Vagina (tissue), 2 donors: Measurements from ENCODE around the gene KIF1B. TPM values are rescaled to one million over a fixed set of nuclear protein-coding genes. Genes with fewer than 3 reads are reported as not detected.

Experiments
- DNase-seq, 2 donors: peaks; one replicate each; pipeline ENCODE4 v3.0.0-alpha.2; 2017; ENCODE audit errors: extremely low spot score in 2 of 2
- H3K27ac ChIP-seq: fragments of 200-600 bp; sonication (generic); one replicate; pipeline ENCODE4 v1.5.1; 2019
- H3K27me3 ChIP-seq: fragments of 200-600 bp; sonication (generic); one replicate; pipeline ENCODE4 v1.5.1; 2019
- H3K36me3 ChIP-seq, 2 donors: fragments of 200-600 bp; sonication (generic); one replicate each; pipeline ENCODE4 v1.5.1; 2017 to 2019
- H3K4me1 ChIP-seq: fragments of 200-600 bp; sonication (generic); one replicate; pipeline ENCODE4 v1.5.1; 2019
- H3K4me3 ChIP-seq, 2 donors: fragments of 200-600 bp; sonication (generic); 1 replicate in 1 of 2; 2 replicates in 1 of 2; pipeline ENCODE4 v1.5.1; 2016 to 2019
- H3K9me3 ChIP-seq: fragments of 200-600 bp; sonication (generic); one replicate; pipeline ENCODE4 v1.5.1; 2019
- CTCF ChIP-seq, 3 experiments: fragments of 450-650 bp in 2 of 3; fragments of 200-600 bp in 1 of 3; sonication (generic) in 1 of 3; IDR thresholded peaks; one replicate each; pipeline ENCODE4 v1.5.1; 2017 to 2019; ENCODE audit warnings: antibody characterized with exemption in 3 of 3, mild to moderate bottlenecking in 2 of 3, moderate library complexity in 2 of 3
- POLR2A ChIP-seq, 2 donors: fragments of 450-650 bp; IDR thresholded peaks; one replicate each; pipeline ENCODE4 v1.6.1; 2017; ENCODE audit warnings: antibody characterized with exemption in 2 of 2, mild to moderate bottlenecking in 2 of 2, moderate library complexity in 2 of 2
- POLR2AphosphoS5 ChIP-seq, 2 donors: sonication (generic); formaldehyde crosslinking; IDR thresholded peaks; one replicate each; pipeline ENCODE4 v1.9.0; 2017; ENCODE audit warnings: antibody characterized with exemption in 2 of 2, mild to moderate bottlenecking in 2 of 2, low read depth in 1 of 2; ENCODE audit not compliant: insufficient read depth in 1 of 2
- intact Hi-C: fragments of 100-400 bp; cut with DNase I; formaldehyde crosslinking; loops from one replicate; pipeline ENCODE4 v1.15.1; 2023
- total RNA-seq: library from RNA; depleted of rRNA; stranded (reverse); fragments of >200 nt; gene quantifications from one replicate; pipeline ENCODE4 v1.2.3, GENCODE V29; 2016

KIF1B gene
- total RNA-seq, 1 donor from 2014 or later: 45.4 TPM

- no peaks in the 10 kb centered on the region for H3K9me3 ChIP-seq
- no peaks in the 10 kb centered on the region for H3K27me3 ChIP-seq
- H3K4me1 ChIP-seq: no peaks in the 10 kb centered on the region
- intact Hi-C loops: no loop called here
- DNase-seq: no peak
- no peak for TF ChIP-seq CTCF (IDR thresholded peaks at IDR 0.05)
- TF ChIP-seq POLR2AphosphoS5 (IDR thresholded peaks at IDR 0.05; ENCODE audit: insufficient read depth in 1 of 2, low read depth in 1 of 2): no peak
- TF ChIP-seq POLR2A (IDR thresholded peaks at IDR 0.05): no peak
- no peak overlapping the region for H3K4me3 ChIP-seq
- H3K27ac ChIP-seq: no peak overlapping the region
- peaks cover 0 to 71% of the 10 kb centered on the region in 2 donors for H3K36me3 ChIP-seq
Observed at GRCh38 chr1:10170239-10170574, 40.2 kb upstream of the KIF1B start.

GRCh38 chr1:10171105-10171767 lies 39.1 kb upstream of the KIF1B start:
- no peak for TF ChIP-seq POLR2AphosphoS5 (IDR thresholded peaks at IDR 0.05; ENCODE audit: insufficient read depth in 1 of 2, low read depth in 1 of 2)
- no peak for TF ChIP-seq CTCF (IDR thresholded peaks at IDR 0.05)
- Histone ChIP-seq H3K4me3 (no peak overlapping the region), H3K27ac (no peak overlapping the region), H3K9me3 (no peaks in the 10 kb centered on the region), H3K4me1 (no peaks in the 10 kb centered on the region), H3K27me3 (no peaks in the 10 kb centered on the region), H3K36me3 (peaks cover 0 to 69% of the 10 kb centered on the region in 2 donors)
- no peak for DNase-seq
- intact Hi-C loops: no loop called here

- Histone ChIP-seq H3K36me3 (peaks cover 0 to 72% of the 10 kb centered on the region in 2 donors), H3K27me3 (no peaks in the 10 kb centered on the region), H3K4me3 (no peak overlapping the region), H3K9me3 (no peaks in the 10 kb centered on the region), H3K4me1 (no peaks in the 10 kb centered on the region), H3K27ac (no peak overlapping the region)
- TF ChIP-seq POLR2A (IDR thresholded peaks at IDR 0.05) (no peak), POLR2AphosphoS5 (IDR thresholded peaks at IDR 0.05; ENCODE audit: insufficient read depth in 1 of 2, low read depth in 1 of 2) (no peak), CTCF (IDR thresholded peaks at IDR 0.05) (no peak)
- no peak for DNase-seq
- intact Hi-C loops: no loop called here
Observed at GRCh38 chr1:10171995-10172669, 38.2 kb upstream of the KIF1B start.

- H3K4me1 ChIP-seq: no peaks in the 10 kb centered on the region
- no peak overlapping the region for H3K4me3 ChIP-seq
- H3K27me3 ChIP-seq: no peaks in the 10 kb centered on the region
- no peak overlapping the region for H3K27ac ChIP-seq
- H3K36me3 ChIP-seq: peaks cover 0 to 64% of the 10 kb centered on the region in 2 donors
- intact Hi-C loops: no loop called here
- TF ChIP-seq POLR2A (IDR thresholded peaks at IDR 0.05) (no peak), POLR2AphosphoS5 (IDR thresholded peaks at IDR 0.05; ENCODE audit: insufficient read depth in 1 of 2, low read depth in 1 of 2) (no peak)
- no peaks in the 10 kb centered on the region for H3K9me3 ChIP-seq
- no peak for DNase-seq
Observed at GRCh38 chr1:10173582-10173981, 36.8 kb upstream of the KIF1B start.

- H3K27ac ChIP-seq: no peak overlapping the region
- TF ChIP-seq POLR2AphosphoS5 (IDR thresholded peaks at IDR 0.05; ENCODE audit: insufficient read depth in 1 of 2, low read depth in 1 of 2) (no peak), POLR2A (IDR thresholded peaks at IDR 0.05) (no peak), CTCF (IDR thresholded peaks at IDR 0.05) (no peak)
- no peaks in the 10 kb centered on the region for H3K4me1 ChIP-seq
- H3K4me3 ChIP-seq: no peak overlapping the region
- no peak for DNase-seq
- no peaks in the 10 kb centered on the region for H3K27me3 ChIP-seq
- peaks cover 0 to 56% of the 10 kb centered on the region in 2 donors for H3K36me3 ChIP-seq
- H3K9me3 ChIP-seq: no peaks in the 10 kb centered on the region
- intact Hi-C loops: no loop called here
Observed at GRCh38 chr1:10177876-10178275, 32.5 kb upstream of the KIF1B start.
